CD4-positive, alpha-beta T cell treated with Interleukin-12 subunit alpha and Interleukin-12 subunit beta, for 1 hour (primary cell): ENCODE measurements around the gene RS1.

Experiments
- DNase-seq: peaks from one replicate; pipeline ENCODE4 v3.0.0-alpha.2; 2020

Gene RS1

GRCh38 chrX:18591834-18592233 is 80.1 kb downstream of the RS1 start:
- no peak for DNase-seq
